ENCODE measurements around the gene BPHL.
"Not testable (repeated sequence)": the region's sequence is repeated elsewhere in the genome, so short reads cannot be mapped to it uniquely, and the experiment has no call there.

Gene BPHL

GRCh38 chr6:3118353-3119039 is at the start of gene BPHL:
TSS of gene BPHL (plus strand) at chr6:3118711. CDS start at chr6:3118741, 30 bp downstream.
- peak; percentile 99 to 100 (median 99) for DNase-seq (ENCODE audit: low read depth in 2 of 3, low spot score in 2 of 3)

- no peak for DNase-seq (ENCODE audit: low read depth in 2 of 3, low spot score in 2 of 3)
These were observed 46.9 kb upstream of the BPHL start for GRCh38 chr6:3071568-3071967.

GRCh38 chr6:3072798-3073197 is 45.7 kb upstream of the BPHL start:
- no peak for DNase-seq (ENCODE audit: low read depth in 2 of 3, low spot score in 2 of 3)

- no peak for DNase-seq (ENCODE audit: low read depth in 2 of 3, low spot score in 2 of 3)
These were observed 45.1 kb upstream of the BPHL start for GRCh38 chr6:3073382-3073781.

- no peak for DNase-seq (ENCODE audit: low read depth in 2 of 3, low spot score in 2 of 3)
These were observed 42.8 kb upstream of the BPHL start for GRCh38 chr6:3075772-3076113.

- no peak for DNase-seq (ENCODE audit: low read depth in 2 of 3, low spot score in 2 of 3)
These were observed 42.2 kb upstream of the BPHL start for GRCh38 chr6:3076320-3076719.

- DNase-seq (ENCODE audit: low read depth in 2 of 3, low spot score in 2 of 3): no peak
These were observed 41.1 kb upstream of the BPHL start for GRCh38 chr6:3077430-3077829.

- not testable (repeated sequence) for DNase-seq (ENCODE audit: low read depth in 2 of 3, low spot score in 2 of 3)
These were observed 39.6 kb upstream of the BPHL start for GRCh38 chr6:3078952-3079351.

GRCh38 chr6:3079682-3080081 is 38.8 kb upstream of the BPHL start:
- DNase-seq (ENCODE audit: low read depth in 2 of 3, low spot score in 2 of 3): no peak

GRCh38 chr6:3081960-3082359 is 36.6 kb upstream of the BPHL start:
- DNase-seq (ENCODE audit: low read depth in 2 of 3, low spot score in 2 of 3): no peak

GRCh38 chr6:3085074-3085473 is 33.4 kb upstream of the BPHL start:
- DNase-seq (ENCODE audit: low read depth in 2 of 3, low spot score in 2 of 3): no peak

GRCh38 chr6:3086282-3086946 is 32.1 kb upstream of the BPHL start:
- DNase-seq (ENCODE audit: low read depth in 2 of 3, low spot score in 2 of 3): no peak

GRCh38 chr6:3088446-3088845 is 30.1 kb upstream of the BPHL start:
- DNase-seq (ENCODE audit: low read depth in 2 of 3, low spot score in 2 of 3): no peak

GRCh38 chr6:3088968-3089367 is 29.5 kb upstream of the BPHL start:
- DNase-seq (ENCODE audit: low read depth in 2 of 3, low spot score in 2 of 3): no peak

GRCh38 chr6:3090013-3090412 is 28.5 kb upstream of the BPHL start:
- no peak for DNase-seq (ENCODE audit: low read depth in 2 of 3, low spot score in 2 of 3)

GRCh38 chr6:3094815-3095214 is 23.7 kb upstream of the BPHL start:
- no peak for DNase-seq (ENCODE audit: low read depth in 2 of 3, low spot score in 2 of 3)

GRCh38 chr6:3102875-3103274 is 15.6 kb upstream of the BPHL start:
- no peak for DNase-seq (ENCODE audit: low read depth in 2 of 3, low spot score in 2 of 3)

GRCh38 chr6:3108746-3109414 is 9.6 kb upstream of the BPHL start:
- no peak for DNase-seq (ENCODE audit: low read depth in 2 of 3, low spot score in 2 of 3)

GRCh38 chr6:3109761-3110160 is 8.8 kb upstream of the BPHL start:
- DNase-seq (ENCODE audit: low read depth in 2 of 3, low spot score in 2 of 3): no peak

- DNase-seq (ENCODE audit: low read depth in 2 of 3, low spot score in 2 of 3): no peak
These were observed 4.1 kb upstream of the BPHL start for GRCh38 chr6:3114377-3114776.

GRCh38 chr6:3117912-3118352 is 579 bp upstream of the BPHL start:
- no peak for DNase-seq (ENCODE audit: low read depth in 2 of 3, low spot score in 2 of 3)

- DNase-seq (ENCODE audit: low read depth in 2 of 3, low spot score in 2 of 3): no peak
These were observed 671 bp downstream of the BPHL start for GRCh38 chr6:3119040-3119723.
